ENCODE results near the gene DOCK10.

- no peak for TF ChIP-seq JUND (IDR thresholded peaks at IDR 0.05; ENCODE audit: borderline replicate concordance, low read depth, low read length)
- no peak for TF ChIP-seq JUND (tag; IDR thresholded peaks at IDR 0.05; ENCODE audit: borderline replicate concordance, low read depth, low read length)
- TF ChIP-seq GABPA (tag; conservative IDR thresholded peaks at IDR 0.05; ENCODE audit: low read depth) = no peak
- no peak for TF ChIP-seq RFX5 (IDR thresholded peaks at IDR 0.05; ENCODE audit: low read depth, low read length)
- no peak for TF ChIP-seq PREB (CRISPR knock-in tag; IDR thresholded peaks at IDR 0.05)
- TF ChIP-seq CHD2 (IDR thresholded peaks at IDR 0.05; ENCODE audit: low read depth, low read length) = no peak
- TF ChIP-seq ZNF696 (CRISPR knock-in tag; conservative IDR thresholded peaks at IDR 0.05) = no peak
- TF ChIP-seq FOXO4 (CRISPR knock-in tag; IDR thresholded peaks at IDR 0.05) = no peak
- TF ChIP-seq USF2 (CRISPR knock-in tag; IDR thresholded peaks at IDR 0.05) = no peak
- no peak for TF ChIP-seq MEF2A (IDR thresholded peaks at IDR 0.05; ENCODE audit: control insufficient read depth, low read depth, low read length)
- TF ChIP-seq CTCF (IDR thresholded peaks at IDR 0.05 in 2 of 3, conservative IDR thresholded peaks at IDR 0.05 in 1 of 3; ENCODE audit: insufficient read depth in 2 of 3, low read depth in 1 of 3, low read length in 3 of 3) = no peak
- TF ChIP-seq ILF3 (IDR thresholded peaks at IDR 0.05; ENCODE audit: borderline replicate concordance) = no peak
Observed at GRCh38 chr2:225028572-225028971, 13.7 kb downstream of the DOCK10 start.

Measured in K562 (cell line).